HEK293 (cell line): ENCODE results near the gene VEGFA.

Experiments used
- EGR2 ChIP-seq: fragments of 450-650 bp; formaldehyde crosslinking; IDR thresholded peaks from 2 replicates; pipeline ENCODE4 v1.5.1; 2016; ENCODE audit warnings: low read depth, missing biosample characterization, missing genetic modification characterization
- GFI1B ChIP-seq: fragments of 450-650 bp; formaldehyde crosslinking; IDR thresholded peaks from 2 replicates; pipeline ENCODE4 v1.5.1; 2016; ENCODE audit warnings: missing biosample characterization, missing genetic modification characterization
- KLF7 ChIP-seq: fragments of 450-650 bp; formaldehyde crosslinking; IDR thresholded peaks from 2 replicates; pipeline ENCODE4 v1.5.1; 2016; ENCODE audit warnings: missing biosample characterization, missing genetic modification characterization, borderline replicate concordance
- SCRT1 ChIP-seq: fragments of 450-650 bp; formaldehyde crosslinking; IDR thresholded peaks from 2 replicates; pipeline ENCODE4 v1.5.1; 2016; ENCODE audit warnings: missing biosample characterization, missing genetic modification characterization, borderline replicate concordance
- ZBTB1 ChIP-seq: fragments of 450-650 bp; formaldehyde crosslinking; IDR thresholded peaks from 2 replicates; pipeline ENCODE4 v1.5.1; 2016; ENCODE audit warnings: missing biosample characterization, missing genetic modification characterization
- ZBTB17 ChIP-seq: fragments of 450-650 bp; formaldehyde crosslinking; IDR thresholded peaks from 2 replicates; pipeline ENCODE4 v1.5.1; 2016; ENCODE audit warnings: missing biosample characterization, missing genetic modification characterization
- ZEB2 ChIP-seq: fragments of 450-650 bp; formaldehyde crosslinking; IDR thresholded peaks from 2 replicates; pipeline ENCODE4 v1.5.1; 2016; ENCODE audit warnings: missing biosample characterization, missing genetic modification characterization
- ZFP69B ChIP-seq: fragments of 450-650 bp; formaldehyde crosslinking; IDR thresholded peaks from 2 replicates; pipeline ENCODE4 v1.5.1; 2016; ENCODE audit warnings: missing biosample characterization, missing genetic modification characterization
- ZNF146 ChIP-seq: fragments of 450-650 bp; formaldehyde crosslinking; IDR thresholded peaks from 2 replicates; pipeline ENCODE4 v1.5.1; 2016; ENCODE audit warnings: missing biosample characterization, missing genetic modification characterization
- ZNF184 ChIP-seq: fragments of 450-650 bp; IDR thresholded peaks from 2 replicates; pipeline ENCODE4 v1.5.1; 2018; ENCODE audit warnings: missing biosample characterization, mild to moderate bottlenecking, missing genetic modification characterization
- ZNF19 ChIP-seq: fragments of 450-650 bp; formaldehyde crosslinking; IDR thresholded peaks from 2 replicates; pipeline ENCODE4; 2016; ENCODE audit warnings: missing biosample characterization, missing genetic modification characterization, low read depth
- ZNF23 ChIP-seq: fragments of 450-650 bp; formaldehyde crosslinking; IDR thresholded peaks from 2 replicates; pipeline ENCODE4 v1.5.1; 2016; ENCODE audit warnings: missing biosample characterization, missing genetic modification characterization, borderline replicate concordance
- ZNF248 ChIP-seq: fragments of 450-650 bp; formaldehyde crosslinking; IDR thresholded peaks from 2 replicates; pipeline ENCODE4 v1.5.1; 2017; ENCODE audit warnings: missing biosample characterization, missing genetic modification characterization
- ZNF354C ChIP-seq: fragments of 450-650 bp; formaldehyde crosslinking; IDR thresholded peaks from 2 replicates; pipeline ENCODE4 v1.5.1; 2016; ENCODE audit warnings: missing biosample characterization, missing genetic modification characterization, low read depth, borderline replicate concordance
- ZNF391 ChIP-seq: fragments of 450-650 bp; formaldehyde crosslinking; IDR thresholded peaks from 2 replicates; pipeline ENCODE4 v1.5.1; 2016; ENCODE audit warnings: low read depth, missing biosample characterization, missing genetic modification characterization, borderline replicate concordance
- ZNF521 ChIP-seq: fragments of 450-650 bp; formaldehyde crosslinking; IDR thresholded peaks from 2 replicates; pipeline ENCODE4 v1.5.1; 2017; ENCODE audit warnings: missing biosample characterization, mild to moderate bottlenecking, missing genetic modification characterization
- ZNF529 ChIP-seq: fragments of 450-650 bp; formaldehyde crosslinking; IDR thresholded peaks from 2 replicates; pipeline ENCODE4 v1.5.1; 2017; ENCODE audit warnings: missing genetic modification characterization, missing biosample characterization; ENCODE audit not compliant: insufficient replicate concordance
- ZNF544 ChIP-seq: fragments of 450-650 bp; formaldehyde crosslinking; IDR thresholded peaks from 2 replicates; pipeline ENCODE4 v1.5.0; 2017; ENCODE audit warnings: missing biosample characterization, missing genetic modification characterization
- ZNF610 ChIP-seq: fragments of 450-650 bp; formaldehyde crosslinking; IDR thresholded peaks from 2 replicates; pipeline ENCODE4 v1.5.1; 2016; ENCODE audit warnings: missing biosample characterization, missing genetic modification characterization, borderline replicate concordance
- ZNF654 ChIP-seq: fragments of 450-650 bp; formaldehyde crosslinking; IDR thresholded peaks from 2 replicates; pipeline ENCODE4 v1.5.1; 2016; ENCODE audit warnings: low read depth, missing biosample characterization, missing genetic modification characterization
- ZNF658 ChIP-seq: fragments of 450-650 bp; formaldehyde crosslinking; IDR thresholded peaks from 2 replicates; pipeline ENCODE4; 2016; ENCODE audit warnings: missing biosample characterization, missing genetic modification characterization
- ZNF660 ChIP-seq: fragments of 450-650 bp; IDR thresholded peaks from 2 replicates; pipeline ENCODE4 v1.5.1; 2018; ENCODE audit warnings: missing biosample characterization, mild to moderate bottlenecking, missing genetic modification characterization
- ZNF677 ChIP-seq: fragments of 450-650 bp; IDR thresholded peaks from 2 replicates; pipeline ENCODE4 v1.5.0; 2018; ENCODE audit warnings: missing biosample characterization, mild to moderate bottlenecking, missing genetic modification characterization, moderate library complexity
- ZNF707 ChIP-seq: fragments of 450-650 bp; formaldehyde crosslinking; IDR thresholded peaks from 2 replicates; pipeline ENCODE4 v1.5.1; 2016; ENCODE audit warnings: missing biosample characterization, missing genetic modification characterization
- ZNF777 ChIP-seq: fragments of 450-650 bp; formaldehyde crosslinking; IDR thresholded peaks from 2 replicates; pipeline ENCODE4 v1.5.1; 2017; ENCODE audit warnings: missing biosample characterization, missing genetic modification characterization, borderline replicate concordance
- ZNF837 ChIP-seq: fragments of 450-650 bp; formaldehyde crosslinking; IDR thresholded peaks from 2 replicates; pipeline ENCODE4 v1.5.1; 2016; ENCODE audit warnings: missing biosample characterization, missing genetic modification characterization
- TF ChIP-seq, protein P1 (sequence below): fragments of 450-650 bp; IDR thresholded peaks from 2 replicates; pipeline ENCODE4 v1.5.1; 2018; ENCODE audit warnings: missing biosample characterization, missing genetic modification characterization
- TF ChIP-seq, protein P2 (sequence below): fragments of 450-650 bp; formaldehyde crosslinking; IDR thresholded peaks from 2 replicates; pipeline ENCODE4 v1.5.1; 2016; ENCODE audit warnings: missing biosample characterization, missing genetic modification characterization
- TF ChIP-seq, protein P3 (sequence below): fragments of 450-650 bp; formaldehyde crosslinking; IDR thresholded peaks from 2 replicates; pipeline ENCODE4 v1.5.1; 2016; ENCODE audit warnings: missing biosample characterization, missing genetic modification characterization
- TF ChIP-seq, protein P4 (sequence below): fragments of 450-650 bp; formaldehyde crosslinking; IDR thresholded peaks from 2 replicates; pipeline ENCODE4 v1.5.1; 2017; ENCODE audit warnings: missing biosample characterization, missing genetic modification characterization
- TF ChIP-seq, protein P5 (sequence below): fragments of 450-650 bp; formaldehyde crosslinking; IDR thresholded peaks from 2 replicates; pipeline ENCODE4 v1.5.1; 2017; ENCODE audit warnings: missing biosample characterization, missing genetic modification characterization
- TF ChIP-seq, protein P6 (sequence below): fragments of 450-650 bp; formaldehyde crosslinking; IDR thresholded peaks from 2 replicates; pipeline ENCODE4 v1.5.1; 2016; ENCODE audit warnings: missing biosample characterization, missing genetic modification characterization, low read depth

Gene VEGFA

DNA sequence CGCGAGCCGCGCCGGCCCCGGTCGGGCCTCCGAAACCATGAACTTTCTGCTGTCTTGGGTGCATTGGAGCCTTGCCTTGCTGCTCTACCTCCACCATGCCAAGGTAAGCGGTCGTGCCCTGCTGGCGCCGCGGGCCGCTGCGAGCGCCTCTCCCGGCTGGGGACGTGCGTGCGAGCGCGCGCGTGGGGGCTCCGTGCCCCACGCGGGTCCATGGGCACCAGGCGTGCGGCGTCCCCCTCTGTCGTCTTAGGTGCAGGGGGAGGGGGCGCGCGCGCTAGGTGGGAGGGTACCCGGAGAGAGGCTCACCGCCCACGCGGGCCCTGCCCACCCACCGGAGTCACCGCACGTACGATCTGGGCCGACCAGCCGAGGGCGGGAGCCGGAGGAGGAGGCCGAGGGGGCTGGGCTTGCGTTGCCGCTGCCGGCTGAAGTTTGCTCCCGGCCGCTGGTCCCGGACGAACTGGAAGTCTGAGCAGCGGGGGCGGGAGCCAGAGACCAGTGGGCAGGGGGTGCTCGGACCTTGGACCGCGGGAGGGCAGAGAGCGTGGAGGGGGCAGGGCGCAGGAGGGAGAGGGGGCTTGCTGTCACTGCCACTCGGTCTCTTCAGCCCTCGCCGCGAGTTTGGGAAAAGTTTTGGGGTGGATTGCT is 1.3 kb downstream of the VEGFA start (continued):
- TF ChIP-seq SCRT1 (tag by site-specific recombination) = no peak
- no peak for TF ChIP-seq ZBTB1 (tag by site-specific recombination)
- peak; percentile 40; the same call in 1 of the 2 replicates for TF ChIP-seq ZNF391 (tag by site-specific recombination)
- TF ChIP-seq ZNF23 = no peak
- TF ChIP-seq, protein P1, sequence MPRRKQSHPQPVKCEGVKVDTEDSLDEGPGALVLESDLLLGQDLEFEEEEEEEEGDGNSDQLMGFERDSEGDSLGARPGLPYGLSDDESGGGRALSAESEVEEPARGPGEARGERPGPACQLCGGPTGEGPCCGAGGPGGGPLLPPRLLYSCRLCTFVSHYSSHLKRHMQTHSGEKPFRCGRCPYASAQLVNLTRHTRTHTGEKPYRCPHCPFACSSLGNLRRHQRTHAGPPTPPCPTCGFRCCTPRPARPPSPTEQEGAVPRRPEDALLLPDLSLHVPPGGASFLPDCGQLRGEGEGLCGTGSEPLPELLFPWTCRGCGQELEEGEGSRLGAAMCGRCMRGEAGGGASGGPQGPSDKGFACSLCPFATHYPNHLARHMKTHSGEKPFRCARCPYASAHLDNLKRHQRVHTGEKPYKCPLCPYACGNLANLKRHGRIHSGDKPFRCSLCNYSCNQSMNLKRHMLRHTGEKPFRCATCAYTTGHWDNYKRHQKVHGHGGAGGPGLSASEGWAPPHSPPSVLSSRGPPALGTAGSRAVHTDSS (tag by site-specific recombination) = peak; percentile 66; the same call in 1 of the 2 replicates
- no peak for TF ChIP-seq ZNF610 (tag by site-specific recombination)
- TF ChIP-seq, protein P2, sequence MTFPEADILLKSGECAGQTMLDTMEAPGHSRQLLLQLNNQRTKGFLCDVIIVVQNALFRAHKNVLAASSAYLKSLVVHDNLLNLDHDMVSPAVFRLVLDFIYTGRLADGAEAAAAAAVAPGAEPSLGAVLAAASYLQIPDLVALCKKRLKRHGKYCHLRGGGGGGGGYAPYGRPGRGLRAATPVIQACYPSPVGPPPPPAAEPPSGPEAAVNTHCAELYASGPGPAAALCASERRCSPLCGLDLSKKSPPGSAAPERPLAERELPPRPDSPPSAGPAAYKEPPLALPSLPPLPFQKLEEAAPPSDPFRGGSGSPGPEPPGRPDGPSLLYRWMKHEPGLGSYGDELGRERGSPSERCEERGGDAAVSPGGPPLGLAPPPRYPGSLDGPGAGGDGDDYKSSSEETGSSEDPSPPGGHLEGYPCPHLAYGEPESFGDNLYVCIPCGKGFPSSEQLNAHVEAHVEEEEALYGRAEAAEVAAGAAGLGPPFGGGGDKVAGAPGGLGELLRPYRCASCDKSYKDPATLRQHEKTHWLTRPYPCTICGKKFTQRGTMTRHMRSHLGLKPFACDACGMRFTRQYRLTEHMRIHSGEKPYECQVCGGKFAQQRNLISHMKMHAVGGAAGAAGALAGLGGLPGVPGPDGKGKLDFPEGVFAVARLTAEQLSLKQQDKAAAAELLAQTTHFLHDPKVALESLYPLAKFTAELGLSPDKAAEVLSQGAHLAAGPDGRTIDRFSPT (tag by site-specific recombination) = peak; percentile 90; the same call in 1 of the 2 replicates
- TF ChIP-seq ZNF521 (tag by site-specific recombination) = no peak
- TF ChIP-seq ZNF146 (tag by site-specific recombination) = no peak
- no peak; the same call in 1 of the 2 replicates for TF ChIP-seq ZNF660 (tag by site-specific recombination)
- no peak for TF ChIP-seq ZNF248 (tag by site-specific recombination)
- TF ChIP-seq KLF7 (tag by site-specific recombination) = peak; percentile 54; the same call in 1 of the 2 replicates
- TF ChIP-seq ZNF19 = no peak
- TF ChIP-seq ZBTB17 (tag by site-specific recombination) = no peak; the same call in 1 of the 2 replicates
- TF ChIP-seq ZNF184 (tag by site-specific recombination) = no peak
- TF ChIP-seq ZFP69B (tag by site-specific recombination) = peak; percentile 33; the same call in 1 of the 2 replicates
- TF ChIP-seq ZNF837 (tag by site-specific recombination) = no peak
- TF ChIP-seq ZNF354C = no peak
- TF ChIP-seq ZNF654 = no peak
- TF ChIP-seq, protein P3, sequence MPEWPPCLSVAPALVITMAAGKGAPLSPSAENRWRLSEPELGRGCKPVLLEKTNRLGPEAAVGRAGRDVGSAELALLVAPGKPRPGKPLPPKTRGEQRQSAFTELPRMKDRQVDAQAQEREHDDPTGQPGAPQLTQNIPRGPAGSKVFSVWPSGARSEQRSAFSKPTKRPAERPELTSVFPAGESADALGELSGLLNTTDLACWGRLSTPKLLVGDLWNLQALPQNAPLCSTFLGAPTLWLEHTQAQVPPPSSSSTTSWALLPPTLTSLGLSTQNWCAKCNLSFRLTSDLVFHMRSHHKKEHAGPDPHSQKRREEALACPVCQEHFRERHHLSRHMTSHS = 0 out of 2 replicates have a peak, but pooled peaks have one; percentile 52
- TF ChIP-seq, protein P4, sequence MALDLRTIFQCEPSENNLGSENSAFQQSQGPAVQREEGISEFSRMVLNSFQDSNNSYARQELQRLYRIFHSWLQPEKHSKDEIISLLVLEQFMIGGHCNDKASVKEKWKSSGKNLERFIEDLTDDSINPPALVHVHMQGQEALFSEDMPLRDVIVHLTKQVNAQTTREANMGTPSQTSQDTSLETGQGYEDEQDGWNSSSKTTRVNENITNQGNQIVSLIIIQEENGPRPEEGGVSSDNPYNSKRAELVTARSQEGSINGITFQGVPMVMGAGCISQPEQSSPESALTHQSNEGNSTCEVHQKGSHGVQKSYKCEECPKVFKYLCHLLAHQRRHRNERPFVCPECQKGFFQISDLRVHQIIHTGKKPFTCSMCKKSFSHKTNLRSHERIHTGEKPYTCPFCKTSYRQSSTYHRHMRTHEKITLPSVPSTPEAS (tag by site-specific recombination) = no peak
- no peak for TF ChIP-seq GFI1B (tag by site-specific recombination)
- TF ChIP-seq ZNF658 (tag by site-specific recombination) = no peak
- no peak for TF ChIP-seq ZNF707 (tag by site-specific recombination)
- no peak for TF ChIP-seq ZNF677 (tag by site-specific recombination)
- TF ChIP-seq ZNF544 (tag by site-specific recombination) = no peak
- TF ChIP-seq ZNF529 (tag by site-specific recombination) = no peak
- TF ChIP-seq ZEB2 (tag by site-specific recombination) = peak; percentile 81
- TF ChIP-seq, protein P5, sequence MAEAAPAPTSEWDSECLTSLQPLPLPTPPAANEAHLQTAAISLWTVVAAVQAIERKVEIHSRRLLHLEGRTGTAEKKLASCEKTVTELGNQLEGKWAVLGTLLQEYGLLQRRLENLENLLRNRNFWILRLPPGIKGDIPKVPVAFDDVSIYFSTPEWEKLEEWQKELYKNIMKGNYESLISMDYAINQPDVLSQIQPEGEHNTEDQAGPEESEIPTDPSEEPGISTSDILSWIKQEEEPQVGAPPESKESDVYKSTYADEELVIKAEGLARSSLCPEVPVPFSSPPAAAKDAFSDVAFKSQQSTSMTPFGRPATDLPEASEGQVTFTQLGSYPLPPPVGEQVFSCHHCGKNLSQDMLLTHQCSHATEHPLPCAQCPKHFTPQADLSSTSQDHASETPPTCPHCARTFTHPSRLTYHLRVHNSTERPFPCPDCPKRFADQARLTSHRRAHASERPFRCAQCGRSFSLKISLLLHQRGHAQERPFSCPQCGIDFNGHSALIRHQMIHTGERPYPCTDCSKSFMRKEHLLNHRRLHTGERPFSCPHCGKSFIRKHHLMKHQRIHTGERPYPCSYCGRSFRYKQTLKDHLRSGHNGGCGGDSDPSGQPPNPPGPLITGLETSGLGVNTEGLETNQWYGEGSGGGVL = peak; percentile 92
- TF ChIP-seq EGR2 (tag by site-specific recombination) = peak; percentile 99
- TF ChIP-seq, protein P6, sequence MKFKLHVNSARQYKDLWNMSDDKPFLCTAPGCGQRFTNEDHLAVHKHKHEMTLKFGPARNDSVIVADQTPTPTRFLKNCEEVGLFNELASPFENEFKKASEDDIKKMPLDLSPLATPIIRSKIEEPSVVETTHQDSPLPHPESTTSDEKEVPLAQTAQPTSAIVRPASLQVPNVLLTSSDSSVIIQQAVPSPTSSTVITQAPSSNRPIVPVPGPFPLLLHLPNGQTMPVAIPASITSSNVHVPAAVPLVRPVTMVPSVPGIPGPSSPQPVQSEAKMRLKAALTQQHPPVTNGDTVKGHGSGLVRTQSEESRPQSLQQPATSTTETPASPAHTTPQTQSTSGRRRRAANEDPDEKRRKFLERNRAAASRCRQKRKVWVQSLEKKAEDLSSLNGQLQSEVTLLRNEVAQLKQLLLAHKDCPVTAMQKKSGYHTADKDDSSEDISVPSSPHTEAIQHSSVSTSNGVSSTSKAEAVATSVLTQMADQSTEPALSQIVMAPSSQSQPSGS = no peak
- TF ChIP-seq ZNF777 (tag by site-specific recombination) = no peak
